GM21367 (cell line): ENCODE results near the gene SLC34A2.

Experiments
- ATAC-seq: cut with Tn5 transposase; IDR thresholded peaks from one replicate; pipeline ENCODE4 v1.9.1; 2021; ENCODE audit not compliant: unreplicated experiment

The SLC34A2 gene

GRCh38 chr4:25723409-25723808 lies 67.8 kb downstream of the SLC34A2 start:
- ATAC-seq, result no peak

- ATAC-seq, result no peak
These were observed 70.2 kb downstream of the SLC34A2 start for GRCh38 chr4:25725870-25726269.

- ATAC-seq, result no peak
These were observed 72.3 kb downstream of the SLC34A2 start for GRCh38 chr4:25727711-25728493.
